Fibroblast of lung (primary cell): ENCODE results near the gene PGR. TPM values are rescaled to one million over a fixed set of nuclear protein-coding genes. Genes with fewer than 3 reads are reported as not detected.
"Not testable (repeated sequence)": the region's sequence is repeated elsewhere in the genome, so short reads cannot be mapped to it uniquely, and the experiment has no call there.

Experiments used
- DNase-seq, 2 donors: peaks; one replicate each; pipeline versions ENCODE4 v3.0.0 to v3.0.0-alpha.2; 2010; ENCODE audit warnings: low read depth in 2 of 2
- H2AFZ ChIP-seq: 2 replicates; pipeline ENCODE4 v1.5.1; 2012; ENCODE audit warnings: low read length, control low read depth, inconsistent platforms
- H3K27ac ChIP-seq: 2 replicates; pipeline ENCODE4 v1.5.1; 2011; ENCODE audit warnings: low read length, control low read depth; ENCODE audit not compliant: insufficient read depth
- H3K27me3 ChIP-seq: 2 replicates; pipeline ENCODE4 v1.5.1; 2011; ENCODE audit warnings: mild to moderate bottlenecking, low read length; ENCODE audit not compliant: control insufficient read depth, insufficient read depth
- H3K36me3 ChIP-seq: 2 replicates; pipeline ENCODE4 v1.5.1; 2011; ENCODE audit warnings: low read length; ENCODE audit not compliant: control insufficient read depth, insufficient read depth
- H3K4me1 ChIP-seq: 2 replicates; pipeline ENCODE4 v1.5.1; 2011; ENCODE audit warnings: low read length; ENCODE audit not compliant: control insufficient read depth, insufficient read depth; ENCODE audit errors: extremely low read depth
- H3K4me2 ChIP-seq: 2 replicates; pipeline ENCODE4 v1.5.1; 2011; ENCODE audit warnings: low read length, control low read depth; ENCODE audit not compliant: insufficient read depth; ENCODE audit errors: extremely low read depth
- H3K4me3 ChIP-seq, 4 experiments: fragments of 200-600 bp in 1 of 4; sonication (generic) in 1 of 4; replicated peaks in 1 of 4; 2 replicates each; pipeline ENCODE4 v1.5.1; 2011 to 2016; ENCODE audit warnings: low read length in 4 of 4, low read depth in 3 of 4, mild to moderate bottlenecking in 3 of 4, control low read depth in 2 of 4, inconsistent platforms in 1 of 4, mixed read lengths in 1 of 4; ENCODE audit not compliant: insufficient read depth in 1 of 4; ENCODE audit errors: control extremely low read depth in 1 of 4
- H3K79me2 ChIP-seq: 2 replicates; pipeline ENCODE4 v1.5.1; 2012; ENCODE audit warnings: mild to moderate bottlenecking, low read length, inconsistent platforms; ENCODE audit not compliant: control insufficient read depth, insufficient read depth
- H3K9ac ChIP-seq: 2 replicates; pipeline ENCODE4 v1.5.1; 2011; ENCODE audit warnings: mild to moderate bottlenecking, low read length, control low read depth; ENCODE audit not compliant: insufficient read depth
- H3K9me3 ChIP-seq: 2 replicates; pipeline ENCODE4 v1.5.1; 2012; ENCODE audit warnings: low read depth, low read length; ENCODE audit not compliant: control insufficient read depth, insufficient read depth
- H4K20me1 ChIP-seq: 2 replicates; pipeline ENCODE4 v1.5.1; 2011; ENCODE audit warnings: low read length; ENCODE audit not compliant: control insufficient read depth, insufficient read depth; ENCODE audit errors: extremely low read depth
- EZH2 ChIP-seq: IDR thresholded peaks from 2 replicates; pipeline ENCODE4 v1.5.1; 2012; ENCODE audit warnings: low read length, control low read depth, mild to moderate bottlenecking; ENCODE audit errors: missing control alignments
- polyA plus RNA-seq, 2 donors: library from polyadenylated mRNA; depleted of rRNA in 1 of 2; stranded (reverse) in 1 of 2; unstranded in 1 of 2; fragments of >200 nt; gene quantifications; 2 replicates each; pipeline ENCODE4 v1.2.1, GENCODE V29; 2011 to 2012; ENCODE audit warnings: missing spikeins in 1 of 2
- total RNA-seq: library from RNA; depleted of rRNA; stranded (reverse); fragments of >200 nt; gene quantifications from 2 replicates; pipeline ENCODE4 v1.2.1, GENCODE V29; 2014
- TF ChIP-seq, protein P1 (sequence below), 2 donors: IDR thresholded peaks in 1 of 2; conservative IDR thresholded peaks in 1 of 2; 1 replicate in 1 of 2; 2 replicates in 1 of 2; pipeline ENCODE4 v1.5.1; 2011 to 2012; ENCODE audit warnings: low read length in 2 of 2, control low read depth in 1 of 2, inconsistent platforms in 1 of 2, low read depth in 1 of 2, mild to moderate bottlenecking in 1 of 2

Gene PGR
- total and polyA plus RNA-seq, 2 donors (not counting 1 experiment from before 2014, with no cell fraction given) = 0.19 to 2.0 TPM

- H3K36me3 ChIP-seq = no peaks in the 10 kb centered on the region
- H3K9me3 ChIP-seq = no peaks in the 10 kb centered on the region
- H2AFZ ChIP-seq = no peak overlapping the region
- no peak overlapping the region for H3K9ac ChIP-seq
- H4K20me1 ChIP-seq = no peaks in the 10 kb centered on the region
- no peak overlapping the region for H3K27ac ChIP-seq
- H3K79me2 ChIP-seq = no peaks in the 10 kb centered on the region
- H3K4me2 ChIP-seq = no peak overlapping the region
- H3K4me3 ChIP-seq = no peak overlapping the region
- H3K27me3 ChIP-seq = no peaks in the 10 kb centered on the region
- no peaks in the 10 kb centered on the region for H3K4me1 ChIP-seq
- TF ChIP-seq, protein P1, sequence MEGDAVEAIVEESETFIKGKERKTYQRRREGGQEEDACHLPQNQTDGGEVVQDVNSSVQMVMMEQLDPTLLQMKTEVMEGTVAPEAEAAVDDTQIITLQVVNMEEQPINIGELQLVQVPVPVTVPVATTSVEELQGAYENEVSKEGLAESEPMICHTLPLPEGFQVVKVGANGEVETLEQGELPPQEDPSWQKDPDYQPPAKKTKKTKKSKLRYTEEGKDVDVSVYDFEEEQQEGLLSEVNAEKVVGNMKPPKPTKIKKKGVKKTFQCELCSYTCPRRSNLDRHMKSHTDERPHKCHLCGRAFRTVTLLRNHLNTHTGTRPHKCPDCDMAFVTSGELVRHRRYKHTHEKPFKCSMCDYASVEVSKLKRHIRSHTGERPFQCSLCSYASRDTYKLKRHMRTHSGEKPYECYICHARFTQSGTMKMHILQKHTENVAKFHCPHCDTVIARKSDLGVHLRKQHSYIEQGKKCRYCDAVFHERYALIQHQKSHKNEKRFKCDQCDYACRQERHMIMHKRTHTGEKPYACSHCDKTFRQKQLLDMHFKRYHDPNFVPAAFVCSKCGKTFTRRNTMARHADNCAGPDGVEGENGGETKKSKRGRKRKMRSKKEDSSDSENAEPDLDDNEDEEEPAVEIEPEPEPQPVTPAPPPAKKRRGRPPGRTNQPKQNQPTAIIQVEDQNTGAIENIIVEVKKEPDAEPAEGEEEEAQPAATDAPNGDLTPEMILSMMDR (conservative IDR thresholded peaks at IDR 0.05 in 1 of 2, IDR thresholded peaks at IDR 0.05 in 1 of 2; ENCODE audit: low read depth in 1 of 2, low read length in 2 of 2) = no peak
- DNase-seq = no peak
These were observed 107.4 kb downstream of the PGR start for GRCh38 chr11:101022256-101022655.

- TF ChIP-seq, protein P1 (conservative IDR thresholded peaks at IDR 0.05 in 1 of 2, IDR thresholded peaks at IDR 0.05 in 1 of 2; ENCODE audit: low read depth in 1 of 2, low read length in 2 of 2) = no peak
- TF ChIP-seq EZH2 = no peak
- Histone ChIP-seq H3K4me3 (no peak overlapping the region), H3K79me2 (no peaks in the 10 kb centered on the region), H3K9me3 (no peaks in the 10 kb centered on the region), H3K27ac (no peak overlapping the region), H3K4me1 (no peaks in the 10 kb centered on the region), H4K20me1 (no peaks in the 10 kb centered on the region), H3K36me3 (no peaks in the 10 kb centered on the region), H2AFZ (no peak overlapping the region), H3K27me3 (no peaks in the 10 kb centered on the region), H3K4me2 (no peak overlapping the region), H3K9ac (no peak overlapping the region)
- DNase-seq = peak in 1 of 2 donors; percentile 4
These were observed 109.7 kb downstream of the PGR start for GRCh38 chr11:101019870-101020269.

GRCh38 chr11:101014600-101015285, 114.9 kb downstream of the PGR start:
- H3K9ac ChIP-seq = no peak overlapping the region
- DNase-seq = no peak
- no peaks in the 10 kb centered on the region for H4K20me1 ChIP-seq
- H3K4me3 ChIP-seq = no peak overlapping the region
- H3K36me3 ChIP-seq = no peaks in the 10 kb centered on the region
- no peaks in the 10 kb centered on the region for H3K27me3 ChIP-seq
- H3K9me3 ChIP-seq = no peaks in the 10 kb centered on the region
- H3K4me1 ChIP-seq = no peaks in the 10 kb centered on the region
- H2AFZ ChIP-seq = no peak overlapping the region
- no peak overlapping the region for H3K27ac ChIP-seq
- H3K79me2 ChIP-seq = no peaks in the 10 kb centered on the region
- H3K4me2 ChIP-seq = no peak overlapping the region
- TF ChIP-seq, protein P1 (conservative IDR thresholded peaks at IDR 0.05 in 1 of 2, IDR thresholded peaks at IDR 0.05 in 1 of 2; ENCODE audit: low read depth in 1 of 2, low read length in 2 of 2) = no peak
- TF ChIP-seq EZH2 = no peak

- H3K36me3 ChIP-seq, H3K4me2 ChIP-seq: not testable (repeated sequence)
These were observed 115.9 kb downstream of the PGR start for GRCh38 chr11:101013702-101014101.

More at GRCh38 chr11:101013702-101014101, 115.9 kb downstream of the PGR start:
- H3K79me2 ChIP-seq, H3K27ac ChIP-seq, H3K4me3 ChIP-seq, H4K20me1 ChIP-seq, H3K4me1 ChIP-seq, DNase-seq, H3K27me3 ChIP-seq, H2AFZ ChIP-seq, H3K9ac ChIP-seq, H3K9me3 ChIP-seq: not testable (repeated sequence)
